ENCODE results near the gene TRAM2. TPM values are rescaled to one million over a fixed set of nuclear protein-coding genes. Genes with fewer than 3 reads are reported as not detected.
"Not testable (repeated sequence)": the region's sequence is repeated elsewhere in the genome, so short reads cannot be mapped to it uniquely, and the experiment has no call there.

Gene TRAM2
- total RNA-seq, 4 donors from 2014 or later = 21.3 to 27.5 (median 23.7) TPM

GRCh38 chr6:52475307-52475706 lies 101.6 kb downstream of the TRAM2 start:
- peaks cover 0 to 15% (median 0%) of the 10 kb centered on the region in 3 donors for H3K36me3 ChIP-seq
- no peak for DNase-seq (ENCODE audit: low spot score in 2 of 2)
- no peak for TF ChIP-seq POLR2A (IDR thresholded peaks at IDR 0.05)
- TF ChIP-seq CTCF (IDR thresholded peaks at IDR 0.05) = no peak
- TF ChIP-seq EP300 (IDR thresholded peaks at IDR 0.05) = no peak
- H3K9me3 ChIP-seq = no peaks in the 10 kb centered on the region
- 39 to 44% methylated on average over 2 of the region's 2 CpGs for WGBS, 2 donors
- H3K4me1 ChIP-seq = no peaks in the 10 kb centered on the region
- no peaks in the 10 kb centered on the region for H3K27me3 ChIP-seq
- H3K27ac ChIP-seq = no peak overlapping the region
- no peak overlapping the region for H3K4me3 ChIP-seq

- Histone ChIP-seq H3K4me1 (no peaks in the 10 kb centered on the region), H3K36me3 (peaks cover 0 to 5% (median 0%) of the 10 kb centered on the region in 3 donors), H3K27me3 (no peaks in the 10 kb centered on the region), H3K9me3 (no peaks in the 10 kb centered on the region), H3K27ac (no peak overlapping the region), H3K4me3 (no peak overlapping the region)
- no peak for DNase-seq (ENCODE audit: low spot score in 2 of 2)
- 96 to 98% methylated on average over 4 of the region's 4 CpGs for WGBS, 2 donors
- TF ChIP-seq CTCF (IDR thresholded peaks at IDR 0.05) (no peak), POLR2A (IDR thresholded peaks at IDR 0.05) (no peak), EP300 (IDR thresholded peaks at IDR 0.05) (no peak)
Measured at GRCh38 chr6:52474173-52474572, 102.7 kb downstream of the TRAM2 start.

- not testable (repeated sequence) for H3K36me3 ChIP-seq; DNase-seq (ENCODE audit: low spot score in 2 of 2); H3K4me1 ChIP-seq; H3K4me3 ChIP-seq; H3K27ac ChIP-seq; H3K27me3 ChIP-seq; H3K9me3 ChIP-seq
- WGBS, 2 donors = 87 to 95% methylated on average over 2 of the region's 2 CpGs
Measured at GRCh38 chr6:52461194-52461593, 115.7 kb downstream of the TRAM2 start.

GRCh38 chr6:52457096-52457495 lies 119.8 kb downstream of the TRAM2 start:
- TF ChIP-seq POLR2A (IDR thresholded peaks at IDR 0.05) (no peak), CTCF (IDR thresholded peaks at IDR 0.05) (no peak), EP300 (IDR thresholded peaks at IDR 0.05) (no peak)
- DNase-seq (ENCODE audit: low spot score in 2 of 2) = no peak
- H3K27me3 ChIP-seq = no peaks in the 10 kb centered on the region
- no peak overlapping the region for H3K27ac ChIP-seq
- H3K4me1 ChIP-seq = no peaks in the 10 kb centered on the region
- H3K36me3 ChIP-seq = peaks cover 0 to 22% (median 0%) of the 10 kb centered on the region in 3 donors
- 61 to 67% methylated on average over 2 of the region's 2 CpGs for WGBS, 2 donors
- no peak overlapping the region for H3K4me3 ChIP-seq
- no peaks in the 10 kb centered on the region for H3K9me3 ChIP-seq

- TF ChIP-seq EP300 (IDR thresholded peaks at IDR 0.05) (no peak), CTCF (IDR thresholded peaks at IDR 0.05) (no peak), POLR2A (IDR thresholded peaks at IDR 0.05) (no peak)
- H3K27ac ChIP-seq = no peak overlapping the region
- H3K4me1 ChIP-seq = no peaks in the 10 kb centered on the region
- H3K36me3 ChIP-seq = peaks cover 0 to 22% (median 0%) of the 10 kb centered on the region in 3 donors
- 50 to 88% methylated on average over 2 of the region's 2 CpGs for WGBS, 2 donors
- DNase-seq (ENCODE audit: low spot score in 2 of 2) = no peak
- no peaks in the 10 kb centered on the region for H3K27me3 ChIP-seq
- H3K4me3 ChIP-seq = no peak overlapping the region
- peaks cover 0 to 15% (median 0%) of the 10 kb centered on the region in 4 donors for H3K9me3 ChIP-seq
Measured at GRCh38 chr6:52454556-52454955, 122.3 kb downstream of the TRAM2 start.

Other genes with a start within 250 kb of the TRAM2 start
- gene PAQR8, start 214.9 kb downstream of the TRAM2 start, total RNA-seq = 10 to 100 TPM; 12.6 to 33.2 (median 22.3) TPM
- 10 to 100 TPM; 30.6 to 45.6 (median 37.7) TPM for gene EFHC1, start 156.7 kb downstream of the TRAM2 start, total RNA-seq
- gene TMEM14A, start 94.1 kb upstream of the TRAM2 start, total RNA-seq = 10 to 100 TPM; 14.4 to 39.6 (median 24.3) TPM
- gene GSTA2, start 186.4 kb upstream of the TRAM2 start, total RNA-seq = not detected
- gene GSTA1, start 226.8 kb upstream of the TRAM2 start, total RNA-seq = not detected

Measured in tibial nerve (tissue), 4 donors.